VCaP (cell line): Measurements from ENCODE around the gene CPA4.
"Not testable (repeated sequence)": the region's sequence is repeated elsewhere in the genome, so short reads cannot be mapped to it uniquely, and the experiment has no call there.

ENCODE experiments used
- H3K27ac ChIP-seq: fragments of 450-650 bp; 2 replicates; pipeline ENCODE4 v1.5.1; 2017
- TF ChIP-seq, protein P1 (sequence below): fragments of 450-650 bp; conservative IDR thresholded peaks from 2 replicates; pipeline ENCODE4 v1.5.1; 2017; ENCODE audit warnings: mild to moderate bottlenecking, moderate library complexity

CPA4 gene

DNA sequence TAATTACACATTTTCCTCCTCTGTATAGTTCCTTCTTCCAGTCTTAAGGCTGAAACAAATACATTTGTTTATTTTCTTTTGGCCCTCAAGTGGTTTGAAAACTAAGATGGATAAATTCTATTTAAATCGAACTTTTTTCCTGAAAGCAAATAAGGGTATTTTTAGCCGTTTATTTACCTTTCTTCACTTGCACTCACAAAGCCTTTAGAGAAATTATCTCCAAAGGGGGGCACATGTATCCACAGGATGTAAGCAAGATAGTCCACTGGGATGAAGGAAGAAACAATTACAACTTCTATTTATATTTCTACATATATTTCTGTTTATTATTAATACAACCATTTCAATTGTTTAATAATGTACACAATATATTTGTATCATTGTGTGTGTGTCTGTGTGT lies 10.2 kb downstream of the CPA4 start:
- no peak overlapping the region for H3K27ac ChIP-seq
- TF ChIP-seq, protein P1, sequence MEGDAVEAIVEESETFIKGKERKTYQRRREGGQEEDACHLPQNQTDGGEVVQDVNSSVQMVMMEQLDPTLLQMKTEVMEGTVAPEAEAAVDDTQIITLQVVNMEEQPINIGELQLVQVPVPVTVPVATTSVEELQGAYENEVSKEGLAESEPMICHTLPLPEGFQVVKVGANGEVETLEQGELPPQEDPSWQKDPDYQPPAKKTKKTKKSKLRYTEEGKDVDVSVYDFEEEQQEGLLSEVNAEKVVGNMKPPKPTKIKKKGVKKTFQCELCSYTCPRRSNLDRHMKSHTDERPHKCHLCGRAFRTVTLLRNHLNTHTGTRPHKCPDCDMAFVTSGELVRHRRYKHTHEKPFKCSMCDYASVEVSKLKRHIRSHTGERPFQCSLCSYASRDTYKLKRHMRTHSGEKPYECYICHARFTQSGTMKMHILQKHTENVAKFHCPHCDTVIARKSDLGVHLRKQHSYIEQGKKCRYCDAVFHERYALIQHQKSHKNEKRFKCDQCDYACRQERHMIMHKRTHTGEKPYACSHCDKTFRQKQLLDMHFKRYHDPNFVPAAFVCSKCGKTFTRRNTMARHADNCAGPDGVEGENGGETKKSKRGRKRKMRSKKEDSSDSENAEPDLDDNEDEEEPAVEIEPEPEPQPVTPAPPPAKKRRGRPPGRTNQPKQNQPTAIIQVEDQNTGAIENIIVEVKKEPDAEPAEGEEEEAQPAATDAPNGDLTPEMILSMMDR: no peak

DNA sequence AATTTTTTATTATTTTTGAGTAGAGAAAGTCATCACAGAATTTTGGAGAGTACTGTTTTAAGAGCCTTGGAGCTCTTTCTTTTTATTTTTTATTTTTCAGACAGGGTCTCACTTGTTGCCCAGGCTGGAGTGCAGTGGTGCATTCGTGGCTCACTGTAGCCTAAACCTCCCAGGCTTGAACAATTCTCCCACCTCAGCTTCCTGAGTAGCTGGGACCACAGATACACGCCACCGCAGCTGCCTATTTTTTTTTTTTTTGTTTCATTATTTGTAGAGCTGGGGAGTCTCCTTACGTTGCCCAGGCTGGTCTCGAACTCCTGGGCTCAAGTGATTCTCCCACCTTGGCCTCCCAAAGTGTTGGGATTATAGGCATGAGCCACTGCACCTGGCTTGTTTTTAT lies 10.6 kb downstream of the CPA4 start:
- TF ChIP-seq, protein P1: no peak
- no peak overlapping the region for H3K27ac ChIP-seq

DNA sequence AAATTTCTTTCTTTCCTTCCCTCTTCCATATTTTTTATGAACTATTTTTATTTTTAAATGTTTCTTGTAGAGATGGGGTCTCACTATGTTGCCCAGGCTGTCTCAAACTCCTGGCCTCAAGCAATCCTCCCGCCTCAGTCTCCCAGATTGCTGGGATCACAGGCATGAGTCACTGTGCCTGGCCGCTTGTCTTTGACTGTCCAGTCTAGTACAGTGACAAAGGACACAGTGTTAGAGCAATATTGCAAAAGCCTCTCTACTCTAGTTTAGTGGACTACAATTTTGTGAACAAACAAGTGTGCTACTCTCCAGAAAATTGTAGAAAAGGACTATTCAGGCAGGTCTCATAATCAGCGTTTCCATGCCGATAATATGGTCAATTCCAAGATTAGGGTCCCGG lies 11.0 kb downstream of the CPA4 start:
- no peak overlapping the region for H3K27ac ChIP-seq
- TF ChIP-seq, protein P1: no peak

DNA sequence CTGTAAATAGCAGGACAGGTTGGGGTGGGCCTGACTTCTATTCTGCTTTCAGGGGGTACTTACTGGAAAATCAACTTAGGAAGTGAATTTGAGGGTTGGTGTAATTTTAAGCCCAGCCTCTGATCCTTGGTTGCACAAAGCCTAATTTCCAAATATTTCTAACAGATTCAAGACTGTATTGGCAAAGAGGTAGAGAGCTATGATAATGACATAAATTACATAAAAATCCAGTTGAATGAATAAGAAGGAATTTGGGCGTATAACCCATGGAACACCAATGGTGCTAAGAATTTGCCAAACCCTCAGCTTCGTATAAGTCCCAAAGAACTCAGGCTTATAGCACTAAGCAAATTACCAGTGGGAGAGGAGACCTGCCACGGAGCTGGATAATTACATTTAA lies 11.9 kb downstream of the CPA4 start:
- no peak overlapping the region for H3K27ac ChIP-seq
- TF ChIP-seq, protein P1: no peak

DNA sequence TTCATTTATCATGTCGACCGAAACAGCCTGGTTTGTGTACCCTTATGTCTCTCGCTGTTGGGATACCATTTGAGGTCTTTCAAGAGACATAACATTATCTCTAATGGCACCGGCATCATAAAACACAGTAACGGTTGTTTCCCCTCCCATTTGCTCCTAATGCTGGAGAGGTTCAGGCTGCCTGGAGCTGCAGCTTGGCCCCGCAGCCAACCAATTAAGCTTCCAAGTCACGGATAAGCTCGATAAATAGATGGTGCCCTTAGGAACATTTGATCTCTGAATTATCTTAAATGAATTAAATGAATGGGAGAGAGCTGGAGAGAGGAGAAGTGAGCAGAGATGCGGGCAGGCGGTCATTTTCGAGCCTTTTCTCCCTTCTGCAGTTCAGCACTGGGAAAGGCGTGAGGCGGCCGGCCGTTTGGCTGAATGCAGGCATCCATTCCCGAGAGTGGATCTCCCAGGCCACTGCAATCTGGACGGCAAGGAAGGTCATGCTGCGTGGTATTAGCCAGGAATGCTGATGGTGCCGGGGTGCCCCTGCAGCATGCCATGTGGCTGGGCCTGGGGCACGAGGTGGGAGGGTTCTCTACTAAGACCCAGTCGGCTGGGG lies 12.6 kb downstream of the CPA4 start:
- TF ChIP-seq, protein P1: no peak
- H3K27ac ChIP-seq: no peak overlapping the region

DNA sequence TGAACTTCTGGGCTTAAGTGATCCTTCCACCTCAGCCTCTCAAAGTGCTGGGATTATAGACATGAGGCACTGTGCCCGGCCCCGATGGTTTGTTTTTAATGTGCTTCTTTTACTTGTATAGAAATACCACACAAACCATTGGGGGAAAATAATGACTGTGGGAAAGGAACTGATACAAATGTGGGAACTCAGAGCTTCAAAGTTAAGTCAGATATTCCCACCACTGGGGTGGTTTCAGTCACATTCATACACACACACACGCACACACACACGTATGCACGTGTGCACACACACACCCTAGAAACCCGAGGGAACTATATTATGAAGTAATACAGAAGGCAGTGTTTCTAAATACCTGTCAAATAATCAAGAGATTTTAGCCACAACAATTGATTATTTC lies 17.0 kb downstream of the CPA4 start:
- no peak overlapping the region for H3K27ac ChIP-seq
- TF ChIP-seq, protein P1: no peak

DNA sequence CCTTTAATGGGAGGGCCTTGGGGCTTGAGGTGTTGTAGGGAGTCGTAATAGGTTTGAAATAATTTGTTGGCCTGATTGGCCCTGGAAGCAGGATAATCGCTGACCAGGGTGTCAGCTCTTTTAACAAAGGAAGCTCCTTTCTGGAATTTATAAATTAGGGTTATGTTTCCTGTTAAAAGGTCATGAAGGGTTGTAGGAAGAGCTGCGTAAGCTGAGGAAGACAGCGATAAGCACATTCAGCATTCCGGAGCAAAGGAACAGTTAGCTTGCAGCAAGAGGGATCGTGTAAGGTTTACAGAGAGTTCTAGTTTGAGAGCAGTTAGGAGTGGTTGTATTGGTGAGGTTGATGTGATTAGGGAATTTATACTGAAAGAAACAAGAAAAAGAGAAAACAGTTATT lies 21.3 kb downstream of the CPA4 start:
- TF ChIP-seq, protein P1: no peak
- H3K27ac ChIP-seq: no peak overlapping the region

DNA sequence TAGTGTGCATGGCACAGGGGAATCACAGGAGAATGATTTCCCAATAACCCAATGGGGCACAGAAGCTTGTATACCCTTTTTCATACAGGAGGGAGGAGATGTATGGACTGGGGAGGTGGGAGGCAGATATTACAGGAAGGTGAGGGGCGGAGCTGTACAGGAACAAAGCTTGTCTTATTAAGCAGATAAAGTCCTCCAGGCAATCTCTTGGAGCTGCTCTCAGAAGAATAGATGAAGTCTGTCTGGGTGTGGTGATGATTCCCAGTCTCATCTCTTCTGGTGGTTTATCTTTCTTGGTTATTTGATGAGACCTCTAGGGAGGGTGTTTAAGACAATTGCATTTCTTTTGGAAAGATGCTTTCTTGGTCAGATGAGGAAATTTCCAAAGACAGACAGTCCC lies 26.6 kb downstream of the CPA4 start:
- TF ChIP-seq, protein P1: no peak
- no peak overlapping the region for H3K27ac ChIP-seq

DNA sequence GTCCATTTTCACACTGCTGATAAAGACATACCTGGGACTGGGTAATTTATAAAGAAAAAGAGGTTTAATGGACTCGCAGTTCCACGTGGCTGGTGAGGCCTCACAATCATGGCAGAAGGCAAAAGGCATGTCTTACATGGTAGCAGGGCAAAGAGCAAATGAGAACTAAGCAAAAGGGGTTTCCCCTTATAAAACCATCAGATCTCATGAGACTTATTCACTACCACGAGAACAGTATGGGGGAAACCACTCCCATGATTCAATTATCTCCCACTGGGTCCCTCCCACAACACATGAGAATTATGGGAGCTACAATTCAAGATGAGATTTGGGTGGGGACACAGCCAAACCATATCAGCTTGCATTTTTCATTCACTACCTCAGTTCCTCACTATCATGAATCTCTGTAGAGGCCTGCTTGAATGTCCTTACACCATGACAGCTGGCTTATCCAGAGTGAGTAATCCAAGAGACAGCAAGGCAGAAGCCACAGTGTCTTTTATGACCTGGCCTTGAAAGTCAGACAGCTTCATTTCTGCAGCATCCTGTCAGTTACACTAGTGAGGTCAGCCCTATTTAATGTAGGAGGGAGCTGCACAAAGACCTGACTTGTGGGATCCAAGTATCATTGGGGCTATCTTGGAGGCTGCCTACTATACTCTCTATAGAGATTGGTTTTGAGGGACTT lies 28.7 kb downstream of the CPA4 start:
- H3K27ac ChIP-seq: not testable (repeated sequence)
